Neutrophil (primary cell): ENCODE results near the gene UTY.

ENCODE experiments used
- H3K27ac ChIP-seq: fragments of 200-600 bp; sonication (generic); 2 replicates; pipeline ENCODE4 v1.5.1; 2016; ENCODE audit warnings: mild to moderate bottlenecking, moderate library complexity
- H3K27me3 ChIP-seq: fragments of 200-600 bp; sonication (generic); 2 replicates; pipeline ENCODE4 v1.6.0; 2016; ENCODE audit warnings: mild to moderate bottlenecking
- H3K36me3 ChIP-seq: fragments of 200-600 bp; sonication (generic); 2 replicates; pipeline ENCODE4 v1.5.1; 2017
- H3K4me1 ChIP-seq, 2 experiments: fragments of 200-600 bp in 1 of 2; sonication (generic) in 1 of 2; 1 replicate in 1 of 2; 2 replicates in 1 of 2; pipeline versions ENCODE4 v1.5.1 to v1.6.1; 2013 to 2016; ENCODE audit warnings: low read depth in 1 of 2, low read length in 1 of 2, mild to moderate bottlenecking in 1 of 2, moderate library complexity in 1 of 2; ENCODE audit not compliant: control insufficient read depth in 1 of 2, insufficient read depth in 1 of 2
- H3K4me3 ChIP-seq, 2 experiments: fragments of 200-600 bp in 1 of 2; sonication (generic) in 1 of 2; 1 replicate in 1 of 2; 2 replicates in 1 of 2; pipeline ENCODE4 v1.5.1; 2013 to 2016; ENCODE audit warnings: low read depth in 1 of 2, low read length in 1 of 2, mild to moderate bottlenecking in 1 of 2, moderate library complexity in 1 of 2
- H3K9me3 ChIP-seq: fragments of 200-600 bp; sonication (generic); 2 replicates; pipeline ENCODE4 v1.5.1; 2016
- TF ChIP-seq, protein P1 (sequence below): fragments of 200-600 bp; sonication (generic); IDR thresholded peaks from 2 replicates; pipeline ENCODE4 v1.5.1; 2016; ENCODE audit warnings: antibody characterized with exemption

The UTY gene

DNA sequence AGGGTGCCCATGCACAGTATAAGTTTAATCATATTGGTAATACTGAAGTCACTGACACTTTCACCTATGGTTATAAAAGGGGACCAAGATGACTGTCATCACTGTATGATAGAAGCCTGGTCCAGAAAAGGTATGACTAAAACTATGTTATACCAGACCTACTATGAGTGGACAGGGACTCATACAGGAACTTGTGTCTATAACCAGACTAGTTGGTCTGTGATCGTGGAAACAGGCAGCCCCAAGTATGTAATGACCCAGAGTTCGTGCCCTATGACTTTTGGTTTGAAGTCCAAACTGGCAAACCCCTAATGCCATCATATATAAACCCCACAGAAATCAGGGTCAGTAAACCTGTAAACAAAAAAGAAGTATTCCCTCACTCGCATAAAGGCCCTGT is 134.3 kb downstream of the UTY start:
- Histone ChIP-seq H3K9me3 (no peaks in the 10 kb centered on the region), H3K4me1 (peaks cover 0 to 70% of the 10 kb centered on the region in 2 experiments), H3K27ac (peak overlapping the region; percentile 76), H3K4me3 (no peak overlapping the region), H3K27me3 (no peaks in the 10 kb centered on the region), H3K36me3 (no peaks in the 10 kb centered on the region)
- TF ChIP-seq, protein P1, sequence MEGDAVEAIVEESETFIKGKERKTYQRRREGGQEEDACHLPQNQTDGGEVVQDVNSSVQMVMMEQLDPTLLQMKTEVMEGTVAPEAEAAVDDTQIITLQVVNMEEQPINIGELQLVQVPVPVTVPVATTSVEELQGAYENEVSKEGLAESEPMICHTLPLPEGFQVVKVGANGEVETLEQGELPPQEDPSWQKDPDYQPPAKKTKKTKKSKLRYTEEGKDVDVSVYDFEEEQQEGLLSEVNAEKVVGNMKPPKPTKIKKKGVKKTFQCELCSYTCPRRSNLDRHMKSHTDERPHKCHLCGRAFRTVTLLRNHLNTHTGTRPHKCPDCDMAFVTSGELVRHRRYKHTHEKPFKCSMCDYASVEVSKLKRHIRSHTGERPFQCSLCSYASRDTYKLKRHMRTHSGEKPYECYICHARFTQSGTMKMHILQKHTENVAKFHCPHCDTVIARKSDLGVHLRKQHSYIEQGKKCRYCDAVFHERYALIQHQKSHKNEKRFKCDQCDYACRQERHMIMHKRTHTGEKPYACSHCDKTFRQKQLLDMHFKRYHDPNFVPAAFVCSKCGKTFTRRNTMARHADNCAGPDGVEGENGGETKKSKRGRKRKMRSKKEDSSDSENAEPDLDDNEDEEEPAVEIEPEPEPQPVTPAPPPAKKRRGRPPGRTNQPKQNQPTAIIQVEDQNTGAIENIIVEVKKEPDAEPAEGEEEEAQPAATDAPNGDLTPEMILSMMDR = no peak

DNA sequence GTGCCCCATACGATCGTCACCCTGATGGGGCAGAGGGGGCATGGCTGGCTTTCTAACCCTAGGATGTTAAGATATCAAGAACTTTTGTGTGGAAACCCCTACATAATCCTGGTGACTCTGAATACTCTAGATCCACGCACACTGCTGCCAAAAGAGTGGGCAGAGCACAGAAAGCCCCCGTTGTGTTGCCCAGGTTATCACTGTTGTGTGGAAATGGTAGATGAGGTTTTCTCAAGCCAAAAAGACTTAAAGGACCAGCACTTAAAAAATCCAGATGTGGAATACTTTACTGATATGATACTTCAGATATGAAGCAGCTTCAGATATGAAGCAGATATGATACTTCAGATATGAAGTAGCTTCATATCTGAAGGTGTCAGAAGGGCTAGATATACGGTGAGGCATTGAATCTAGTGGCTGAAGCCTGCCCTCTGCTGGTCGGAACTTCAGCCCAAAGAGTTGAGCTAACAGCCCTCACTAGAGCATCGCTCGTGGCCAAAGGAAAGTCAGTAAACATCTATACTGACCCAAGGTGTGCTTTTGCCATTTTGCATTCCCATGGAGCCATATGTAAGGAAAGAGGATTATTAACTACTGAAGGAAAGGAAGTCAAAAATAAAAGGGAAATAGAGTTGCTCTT is 136.4 kb downstream of the UTY start:
- Histone ChIP-seq H3K4me3 (no peak overlapping the region), H3K4me1 (peaks cover 0 to 66% of the 10 kb centered on the region in 2 experiments), H3K9me3 (no peaks in the 10 kb centered on the region), H3K27me3 (no peaks in the 10 kb centered on the region), H3K27ac (peak overlapping the region; percentile 76), H3K36me3 (no peaks in the 10 kb centered on the region)
- TF ChIP-seq, protein P1 = peak; percentile 15

DNA sequence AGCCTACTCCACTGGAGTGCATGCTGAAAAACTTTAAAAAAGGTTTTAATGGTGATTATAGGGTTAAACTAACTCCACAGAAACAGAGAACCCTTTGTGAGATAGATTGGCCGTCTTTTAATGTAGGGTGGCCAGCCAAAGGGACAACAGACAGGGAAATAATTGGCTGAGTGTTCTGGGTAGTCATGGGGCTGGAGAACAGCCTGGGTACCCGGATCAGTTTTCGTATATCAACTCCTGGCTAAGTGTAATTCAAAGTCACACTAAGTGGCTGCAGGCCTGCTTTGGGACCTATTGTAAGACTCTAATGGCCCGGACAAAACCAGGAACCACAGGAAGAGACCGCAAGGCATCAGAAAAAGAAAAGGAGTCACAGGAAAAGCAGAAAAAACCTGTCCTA is 139.9 kb downstream of the UTY start:
- TF ChIP-seq, protein P1 = no peak
- H3K9me3 ChIP-seq = no peaks in the 10 kb centered on the region
- H3K27me3 ChIP-seq = no peaks in the 10 kb centered on the region
- peaks cover 0 to 38% of the 10 kb centered on the region in 2 experiments for H3K4me1 ChIP-seq
- H3K4me3 ChIP-seq = no peak overlapping the region
- peaks cover 10% of the 10 kb centered on the region for H3K36me3 ChIP-seq
- peak overlapping the region; percentile 67 for H3K27ac ChIP-seq

DNA sequence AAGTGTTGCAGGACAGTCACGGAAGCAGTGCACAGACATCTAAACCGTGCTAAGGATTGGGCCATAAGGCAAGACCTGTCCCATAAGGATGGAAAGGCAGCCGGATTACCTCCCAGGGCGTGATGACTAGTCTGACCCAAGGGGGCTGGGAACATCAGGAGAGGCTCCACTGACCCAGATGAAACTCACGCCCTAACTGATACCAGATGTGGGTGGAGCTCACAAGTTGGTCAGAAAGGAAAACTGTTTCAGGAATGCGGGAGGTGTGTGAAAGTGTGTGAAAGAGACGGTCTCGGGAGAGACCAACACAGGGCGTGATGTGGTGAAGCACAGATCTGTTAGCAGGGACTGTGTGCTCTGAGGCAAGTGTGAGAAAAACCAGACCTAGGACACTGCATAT is 140.5 kb downstream of the UTY start:
- H3K4me1 ChIP-seq = peaks cover 0 to 33% of the 10 kb centered on the region in 2 experiments
- H3K27ac ChIP-seq = peak overlapping the region; percentile 67

DNA sequence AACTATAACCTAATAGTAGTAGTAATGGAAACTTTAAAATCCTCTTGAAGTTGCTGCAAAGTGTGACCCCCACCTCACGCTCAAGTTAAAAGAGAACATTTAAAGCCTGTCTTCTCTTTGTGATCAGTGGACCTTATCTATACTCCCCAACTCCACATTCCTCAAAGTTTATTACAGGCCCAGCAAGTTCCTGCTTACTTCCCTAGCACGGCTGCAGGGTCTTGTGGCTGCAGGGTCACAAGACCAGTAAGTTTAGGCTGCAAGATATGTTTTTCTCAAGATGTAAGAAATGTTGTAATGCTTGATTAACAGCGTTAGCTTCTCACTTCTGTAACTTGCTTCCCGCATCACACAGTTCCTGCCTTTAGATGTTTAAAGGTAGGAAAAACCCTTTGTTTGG is 141.1 kb downstream of the UTY start:
- TF ChIP-seq, protein P1 = no peak
- Histone ChIP-seq H3K4me3 (no peak overlapping the region), H3K4me1 (peaks cover 0 to 26% of the 10 kb centered on the region in 2 experiments), H3K9me3 (no peaks in the 10 kb centered on the region), H3K27ac (peak overlapping the region; percentile 67), H3K27me3 (no peaks in the 10 kb centered on the region), H3K36me3 (peaks cover 14% of the 10 kb centered on the region)

More for the DNA sequence above, 140.5 kb downstream of the UTY start:
- Histone ChIP-seq H3K9me3 (no peaks in the 10 kb centered on the region), H3K4me3 (no peak overlapping the region), H3K27me3 (no peaks in the 10 kb centered on the region), H3K36me3 (peaks cover 14% of the 10 kb centered on the region)
- TF ChIP-seq, protein P1 = no peak
